ENCODE results near the gene PEX14.

GRCh38 chr1:10457875-10458274, 16.9 kb upstream of the PEX14 start:
- no peak for TF ChIP-seq CTCF (IDR thresholded peaks at IDR 0.05)
- no peak for TF ChIP-seq POLR2AphosphoS5 (IDR thresholded peaks at IDR 0.05)
- no peak for TF ChIP-seq POLR2A (IDR thresholded peaks at IDR 0.05)

All from gastroesophageal sphincter (tissue), 3 donors.